H9 (cell line): ENCODE results near the gene SPATS2. TPM values are rescaled to one million over a fixed set of nuclear protein-coding genes. Genes with fewer than 3 reads are reported as not detected.

Source experiments
- DNase-seq: peaks from one replicate; pipeline ENCODE4 v3.0.0-alpha.2; 2017
- H2AFZ ChIP-seq: one replicate; pipeline ENCODE4 v1.6.1; 2013; ENCODE audit warnings: mild to moderate bottlenecking, low read length, control low read depth, moderate library complexity
- H2AK5ac ChIP-seq: 2 replicates; pipeline ENCODE4 v1.6.1; 2013; ENCODE audit warnings: low read length, control low read depth, mixed read lengths; ENCODE audit not compliant: insufficient read length
- H2BK120ac ChIP-seq: one replicate; pipeline ENCODE4 v1.6.1; 2013; ENCODE audit warnings: low read depth, mild to moderate bottlenecking, low read length, control low read depth, inconsistent platforms; ENCODE audit not compliant: poor library complexity, severe bottlenecking
- H2BK12ac ChIP-seq: 2 replicates; pipeline ENCODE4 v1.6.1; 2013; ENCODE audit warnings: low read length, control low read depth, mixed read lengths, low read depth; ENCODE audit not compliant: insufficient read length
- H2BK15ac ChIP-seq: 2 replicates; pipeline ENCODE4 v1.6.1; 2013; ENCODE audit warnings: low read depth, low read length, control low read depth
- H2BK20ac ChIP-seq: one replicate; pipeline ENCODE4 v1.6.1; 2013; ENCODE audit warnings: low read depth, mild to moderate bottlenecking, low read length, control low read depth, inconsistent platforms; ENCODE audit not compliant: poor library complexity, severe bottlenecking
- H2BK5ac ChIP-seq: 2 replicates; pipeline ENCODE4 v1.6.1; 2013; ENCODE audit warnings: low read length, control low read depth, mixed read lengths; ENCODE audit not compliant: insufficient read length
- H3K14ac ChIP-seq: 2 replicates; pipeline ENCODE4 v1.6.1; 2013; ENCODE audit warnings: low read length, control low read depth; ENCODE audit not compliant: insufficient read depth
- H3K18ac ChIP-seq: 2 replicates; pipeline ENCODE4 v1.6.1; 2013; ENCODE audit warnings: low read depth, mild to moderate bottlenecking, mixed read lengths, low read length, control low read depth; ENCODE audit not compliant: insufficient read length
- H3K23ac ChIP-seq: 2 replicates; pipeline ENCODE4 v1.6.1; 2013; ENCODE audit warnings: low read length, control low read depth, mixed read lengths, low read depth; ENCODE audit not compliant: insufficient read length
- H3K23me2 ChIP-seq: 2 replicates; pipeline ENCODE4 v1.6.1; 2013; ENCODE audit warnings: low read depth, mild to moderate bottlenecking, mixed read lengths, low read length, control low read depth; ENCODE audit not compliant: insufficient read length, poor library complexity, severe bottlenecking
- H3K27ac ChIP-seq: 2 replicates; pipeline ENCODE4 v1.5.1; 2013; ENCODE audit warnings: low read length, control low read depth, mixed read lengths, low read depth; ENCODE audit not compliant: insufficient read length
- H3K27me3 ChIP-seq: 2 replicates; pipeline ENCODE4 v1.6.1; 2013; ENCODE audit warnings: low read length, control low read depth, inconsistent platforms; ENCODE audit not compliant: insufficient read depth
- H3K4ac ChIP-seq: 2 replicates; pipeline ENCODE4 v1.6.1; 2013; ENCODE audit warnings: low read depth, mild to moderate bottlenecking, control low read depth, inconsistent platforms, low read length, moderate library complexity
- H3K4me1 ChIP-seq: 2 replicates; pipeline ENCODE4 v1.6.1; 2013; ENCODE audit warnings: low read length, control low read depth, inconsistent platforms; ENCODE audit not compliant: insufficient read depth
- H3K4me2 ChIP-seq: 2 replicates; pipeline ENCODE4 v1.6.1; 2013; ENCODE audit warnings: low read length, control low read depth, mixed read lengths; ENCODE audit not compliant: insufficient read length, insufficient read depth
- H3K56ac ChIP-seq: 2 replicates; pipeline ENCODE4 v1.6.1; 2013; ENCODE audit warnings: low read depth, mild to moderate bottlenecking, mixed read lengths, low read length, control low read depth; ENCODE audit not compliant: insufficient read length
- H3K79me1 ChIP-seq: 2 replicates; pipeline ENCODE4 v1.6.1; 2013; ENCODE audit warnings: low read depth, mild to moderate bottlenecking, moderate library complexity, low read length, control low read depth, inconsistent platforms; ENCODE audit not compliant: insufficient read depth, poor library complexity, severe bottlenecking
- H3K79me2 ChIP-seq: 2 replicates; pipeline ENCODE4 v1.6.1; 2013; ENCODE audit warnings: low read length, control low read depth, inconsistent platforms; ENCODE audit not compliant: insufficient read depth
- H3K9ac ChIP-seq: 2 replicates; pipeline ENCODE4 v1.6.1; 2013; ENCODE audit warnings: low read length, control low read depth, mixed read lengths; ENCODE audit not compliant: insufficient read length; ENCODE audit errors: extremely low read depth
- H3K9me3 ChIP-seq: one replicate; pipeline ENCODE4 v1.6.1; 2013; ENCODE audit warnings: low read depth, low read length, inconsistent platforms; ENCODE audit not compliant: control insufficient read depth
- H3T11ph ChIP-seq: one replicate; pipeline ENCODE4 v1.6.1; 2013; ENCODE audit warnings: mild to moderate bottlenecking, low read length, control low read depth, inconsistent platforms
- H4K20me1 ChIP-seq: one replicate; pipeline ENCODE4 v1.6.1; 2013; ENCODE audit not compliant: control insufficient read depth, insufficient read length, insufficient read depth
- H4K5ac ChIP-seq: 2 replicates; pipeline ENCODE4 v1.6.1; 2013; ENCODE audit warnings: low read depth, mild to moderate bottlenecking, mixed read lengths, low read length, control low read depth; ENCODE audit not compliant: insufficient read length
- H4K8ac ChIP-seq: replicated peaks from 2 replicates; pipeline ENCODE4 v1.6.1; 2013; ENCODE audit warnings: low read length, control low read depth, mixed read lengths, low read depth; ENCODE audit not compliant: insufficient read length
- H4K91ac ChIP-seq: 2 replicates; pipeline ENCODE4 v1.6.1; 2013; ENCODE audit warnings: low read depth, mild to moderate bottlenecking, moderate library complexity, mixed read lengths, low read length, control low read depth; ENCODE audit not compliant: insufficient read length
- H3K27ac Mint-ChIP-seq, 3 experiments: 2 replicates in 2 of 3; 3 replicates in 1 of 3; pipeline ENCODE4 v1.8.0; 2020 to 2021; ENCODE audit warnings: mixed read lengths in 3 of 3, mild to moderate bottlenecking in 1 of 3, moderate library complexity in 1 of 3
- H3K27me3 Mint-ChIP-seq: 2 replicates; pipeline ENCODE4 v1.8.0; 2021; ENCODE audit warnings: low read depth, mild to moderate bottlenecking, moderate library complexity, mixed read lengths
- H3K36me3 Mint-ChIP-seq, 3 experiments: 2 replicates in 2 of 3; 3 replicates in 1 of 3; pipeline ENCODE4 v1.8.0; 2020 to 2021; ENCODE audit warnings: low read depth in 3 of 3, mixed read lengths in 3 of 3; ENCODE audit not compliant: insufficient read depth in 1 of 3
- H3K4me1 Mint-ChIP-seq, 2 experiments: 2 replicates each; pipeline ENCODE4 v1.8.0; 2020; ENCODE audit warnings: mixed read lengths in 2 of 2
- H3K4me3 Mint-ChIP-seq, 2 experiments: 2 replicates in 1 of 2; 3 replicates in 1 of 2; pipeline ENCODE4 v1.8.0; 2020 to 2021; ENCODE audit warnings: mild to moderate bottlenecking in 2 of 2, mixed read lengths in 2 of 2, moderate library complexity in 1 of 2
- H3K9me3 Mint-ChIP-seq, 2 experiments: 2 replicates in 1 of 2; 3 replicates in 1 of 2; pipeline ENCODE4 v1.8.0; 2020; ENCODE audit warnings: mild to moderate bottlenecking in 2 of 2, mixed read lengths in 2 of 2, moderate library complexity in 1 of 2
- CTCF ChIP-seq: fragments of 200-600 bp; sonication (generic); conservative IDR thresholded peaks from 3 replicates; pipeline ENCODE4 v1.8.0; 2021; ENCODE audit warnings: antibody characterized with exemption, mild to moderate bottlenecking
- WGBS: extraction: QIAGEN DNeasy Blood & Tissue Kit; methylation state at CpG from one replicate; pipeline ENCODE4 v1.1.7; 2013; ENCODE audit warnings: missing lambda C conversion rate, low lambda C conversion rate, mixed read lengths; ENCODE audit not compliant: insufficient read length; ENCODE audit errors: extremely low coverage; 5-methylcytosine and 5-hydroxymethylcytosine counted together
- total RNA-seq: library from RNA; stranded (reverse); gene quantifications from 2 replicates; pipeline ENCODE4 v1.2.1, GENCODE V29; 2021

SPATS2 gene
- total RNA-seq, 1 experiment from 2014 or later: 17.1 TPM

- Histone ChIP-seq H3K18ac (no peak overlapping the region), H4K8ac (no peak overlapping the region), H3K4ac (no peak overlapping the region), H2BK15ac (no peak overlapping the region), H2BK5ac (no peak overlapping the region), H2AFZ (no peak overlapping the region), H3K27me3 (no peaks in the 10 kb centered on the region), H2AK5ac (no peak overlapping the region), H2BK20ac (no peak overlapping the region), H3K9ac (no peak overlapping the region), H3K23me2 (no peaks in the 10 kb centered on the region), H3K79me2 (no peaks in the 10 kb centered on the region), H2BK120ac (no peak overlapping the region), H4K91ac (no peak overlapping the region), H3K4me1 (no peaks in the 10 kb centered on the region), H3K27ac (no peak overlapping the region), H3K4me2 (no peak overlapping the region), H3K23ac (no peak overlapping the region), H4K20me1 (no peaks in the 10 kb centered on the region), H4K5ac (no peak overlapping the region), H3K9me3 (no peaks in the 10 kb centered on the region), H3T11ph (no peak overlapping the region), H3K56ac (no peak overlapping the region), H3K79me1 (no peaks in the 10 kb centered on the region), H3K14ac (no peak overlapping the region), H2BK12ac (no peak overlapping the region)
- peak; percentile 88 for TF ChIP-seq CTCF
- Mint-ChIP-seq H3K4me3 (no peak overlapping the region; a peak in 1 of 5 replicates), H3K9me3 (no peaks in the 10 kb centered on the region; a peak in 1 of 5 replicates), H3K36me3 (no peaks in the 10 kb centered on the region), H3K4me1 (peaks cover 2% of the 10 kb centered on the region in 2 experiments), H3K27me3 (peaks cover 18% of the 10 kb centered on the region), H3K27ac (no peak overlapping the region)
- DNase-seq: peak; percentile 83
- no CpG with 5 or more reads among the region's 7 CpGs for WGBS
These were observed 8.7 kb upstream of the SPATS2 start for GRCh38 chr12:49358483-49359141.
